SK-N-DZ (cell line): ENCODE results near the gene DNM2.
A peak's percentile ranks its signal among the peaks of the same experiment; 100 is the strongest.
"Not testable (repeated sequence)": the region's sequence is repeated elsewhere in the genome, so short reads cannot be mapped to it uniquely, and the experiment has no call there.

Source experiments
- DNase-seq: peaks from one replicate; pipeline ENCODE4 v3.0.0-alpha.2; 2015; ENCODE audit warnings: low spot score
- small RNA-seq, 2 experiments: library from RNA; depleted of rRNA; stranded (forward); fragments of <200 nt; gene quantifications; one replicate each; pipeline ENCODE3, GENCODE V24; 2014

DNM2 gene

GRCh38 chr19:10863107-10863717 is 145.3 kb downstream of the DNM2 start:
- no peak for DNase-seq

- peak; percentile 77 for DNase-seq
Observed at GRCh38 chr19:10864538-10864899, 146.6 kb downstream of the DNM2 start.

GRCh38 chr19:10866495-10866894 is 148.6 kb downstream of the DNM2 start:
- DNase-seq = no peak

- DNase-seq = no peak
Observed at GRCh38 chr19:10868872-10869547, 151.1 kb downstream of the DNM2 start.

- not testable (repeated sequence) for DNase-seq
Observed at GRCh38 chr19:10869872-10870311, 152.0 kb downstream of the DNM2 start.

- no peak for DNase-seq
Observed at GRCh38 chr19:10870501-10870954, 152.6 kb downstream of the DNM2 start.

GRCh38 chr19:10870955-10871603 is 153.2 kb downstream of the DNM2 start, which contains the start of gene CARM1:
CARM1 (plus strand) TSS chr19:10871553; CDS start chr19:10871703, 150 bp downstream.
- DNase-seq = peak; percentile 94

GRCh38 chr19:10871711-10872545 is 154.0 kb downstream of the DNM2 start:
- DNase-seq = peak; percentile 29

GRCh38 chr19:10872546-10873107 is 154.7 kb downstream of the DNM2 start:
- no peak for DNase-seq

GRCh38 chr19:10874024-10874423 is 156.1 kb downstream of the DNM2 start:
- no peak for DNase-seq

- DNase-seq = no peak
Observed at GRCh38 chr19:10876459-10877240, 158.8 kb downstream of the DNM2 start.

- DNase-seq = not testable (repeated sequence)
Observed at GRCh38 chr19:10877608-10878007, 159.7 kb downstream of the DNM2 start.

- DNase-seq = no peak
Observed at GRCh38 chr19:10878253-10878652, 160.4 kb downstream of the DNM2 start.

Small RNAs within 50 kb of the gene (small RNA-seq; reads per million reads assigned to genes)
- 0 to 0.04 reads per million in 2 experiments for gene MIR199A1
- 0 reads per million in 2 experiments for gene MIR4748
- 0 reads per million in 2 experiments for gene MIR638
- gene MIR6793 = 0 reads per million in 2 experiments
